Epithelial cell of esophagus (primary cell): ENCODE data around the gene DERA.
"Not testable (repeated sequence)": the region's sequence is repeated elsewhere in the genome, so short reads cannot be mapped to it uniquely, and the experiment has no call there.

Experiments used
- DNase-seq: peaks from one replicate; pipeline ENCODE4 v3.0.0; 2010; ENCODE audit warnings: low read depth
- H3K4me3 ChIP-seq: 2 replicates; pipeline ENCODE4 v1.5.1; 2011; ENCODE audit warnings: mild to moderate bottlenecking, low read length, control low read depth
- CTCF ChIP-seq: IDR thresholded peaks from 2 replicates; pipeline ENCODE4 v1.5.1; 2011; ENCODE audit warnings: low read depth, mild to moderate bottlenecking, low read length, control low read depth, inconsistent platforms; ENCODE audit not compliant: insufficient read depth; ENCODE audit errors: missing control alignments

DERA gene

GRCh38 chr12:16043480-16043879 is 132.3 kb downstream of the DERA start:
- no peak for TF ChIP-seq CTCF
- no peak overlapping the region for H3K4me3 ChIP-seq
- no peak for DNase-seq

GRCh38 chr12:16046266-16046665 is 135.1 kb downstream of the DERA start:
- DNase-seq: no peak
- no peak for TF ChIP-seq CTCF
- no peak overlapping the region for H3K4me3 ChIP-seq

GRCh38 chr12:16048511-16048910 is 137.4 kb downstream of the DERA start:
- no peak for TF ChIP-seq CTCF
- no peak overlapping the region for H3K4me3 ChIP-seq
- DNase-seq: no peak

GRCh38 chr12:16056910-16057309 is 145.8 kb downstream of the DERA start:
- no peak overlapping the region for H3K4me3 ChIP-seq
- no peak for TF ChIP-seq CTCF
- no peak for DNase-seq

- not testable (repeated sequence) for H3K4me3 ChIP-seq, DNase-seq
Measured at GRCh38 chr12:16057351-16057751, 146.2 kb downstream of the DERA start.

- peak; percentile 42 for DNase-seq
- TF ChIP-seq CTCF: no peak
- no peak overlapping the region for H3K4me3 ChIP-seq
Measured at GRCh38 chr12:16062611-16063010, 151.5 kb downstream of the DERA start.

GRCh38 chr12:16063726-16064125 is 152.6 kb downstream of the DERA start:
- H3K4me3 ChIP-seq: no peak overlapping the region
- DNase-seq: no peak
- TF ChIP-seq CTCF: no peak

- no peak for TF ChIP-seq CTCF
- DNase-seq: no peak
- no peak overlapping the region for H3K4me3 ChIP-seq
Measured at GRCh38 chr12:16070113-16070512, 159.0 kb downstream of the DERA start.
